HEK293 (cell line): ENCODE results near the gene SIM2.

Source experiments
- ZBTB1 ChIP-seq: fragments of 450-650 bp; formaldehyde crosslinking; IDR thresholded peaks from 2 replicates; pipeline ENCODE4 v1.5.1; 2016; ENCODE audit warnings: missing biosample characterization, missing genetic modification characterization
- ZNF785 ChIP-seq: fragments of 450-650 bp; formaldehyde crosslinking; IDR thresholded peaks from 2 replicates; pipeline ENCODE4 v1.5.1; 2016; ENCODE audit warnings: missing biosample characterization, missing genetic modification characterization
- TF ChIP-seq, protein P1 (sequence below): fragments of 450-650 bp; formaldehyde crosslinking; IDR thresholded peaks from 2 replicates; pipeline ENCODE4 v1.5.1; 2017; ENCODE audit warnings: missing biosample characterization, missing genetic modification characterization
- TF ChIP-seq, protein P2 (sequence below): fragments of 450-650 bp; formaldehyde crosslinking; IDR thresholded peaks from 2 replicates; pipeline ENCODE4 v1.5.1; 2016; ENCODE audit warnings: missing biosample characterization, missing genetic modification characterization
- TF ChIP-seq, protein P3 (sequence below): fragments of 450-650 bp; formaldehyde crosslinking; IDR thresholded peaks from 2 replicates; pipeline ENCODE4 v1.5.1; 2016; ENCODE audit warnings: missing biosample characterization, missing genetic modification characterization

DNA sequence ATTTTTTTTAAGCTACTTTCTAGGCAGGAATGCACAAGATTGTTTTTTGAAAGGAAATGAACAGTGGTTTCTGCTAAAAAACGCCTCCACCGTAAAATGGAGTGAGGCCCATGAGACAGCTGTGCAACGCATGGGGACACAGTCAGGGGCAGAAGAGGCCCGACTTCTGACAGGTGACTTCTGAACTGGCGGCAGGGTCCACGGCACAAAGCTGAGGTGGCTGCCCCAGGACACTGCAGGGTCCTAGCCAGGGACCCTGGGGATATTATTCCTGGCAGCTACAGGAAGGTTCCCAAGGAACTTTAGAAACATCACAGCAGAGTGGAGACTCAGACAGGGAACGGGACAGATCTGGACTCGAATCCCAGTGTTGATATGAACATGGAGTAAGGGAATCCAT is 75.1 kb downstream of the SIM2 start:
- TF ChIP-seq, protein P1, sequence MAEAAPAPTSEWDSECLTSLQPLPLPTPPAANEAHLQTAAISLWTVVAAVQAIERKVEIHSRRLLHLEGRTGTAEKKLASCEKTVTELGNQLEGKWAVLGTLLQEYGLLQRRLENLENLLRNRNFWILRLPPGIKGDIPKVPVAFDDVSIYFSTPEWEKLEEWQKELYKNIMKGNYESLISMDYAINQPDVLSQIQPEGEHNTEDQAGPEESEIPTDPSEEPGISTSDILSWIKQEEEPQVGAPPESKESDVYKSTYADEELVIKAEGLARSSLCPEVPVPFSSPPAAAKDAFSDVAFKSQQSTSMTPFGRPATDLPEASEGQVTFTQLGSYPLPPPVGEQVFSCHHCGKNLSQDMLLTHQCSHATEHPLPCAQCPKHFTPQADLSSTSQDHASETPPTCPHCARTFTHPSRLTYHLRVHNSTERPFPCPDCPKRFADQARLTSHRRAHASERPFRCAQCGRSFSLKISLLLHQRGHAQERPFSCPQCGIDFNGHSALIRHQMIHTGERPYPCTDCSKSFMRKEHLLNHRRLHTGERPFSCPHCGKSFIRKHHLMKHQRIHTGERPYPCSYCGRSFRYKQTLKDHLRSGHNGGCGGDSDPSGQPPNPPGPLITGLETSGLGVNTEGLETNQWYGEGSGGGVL (tag by site-specific recombination): no peak
- no peak for TF ChIP-seq ZBTB1 (tag by site-specific recombination)
- TF ChIP-seq ZNF785 (tag by site-specific recombination): no peak
- TF ChIP-seq, protein P2, sequence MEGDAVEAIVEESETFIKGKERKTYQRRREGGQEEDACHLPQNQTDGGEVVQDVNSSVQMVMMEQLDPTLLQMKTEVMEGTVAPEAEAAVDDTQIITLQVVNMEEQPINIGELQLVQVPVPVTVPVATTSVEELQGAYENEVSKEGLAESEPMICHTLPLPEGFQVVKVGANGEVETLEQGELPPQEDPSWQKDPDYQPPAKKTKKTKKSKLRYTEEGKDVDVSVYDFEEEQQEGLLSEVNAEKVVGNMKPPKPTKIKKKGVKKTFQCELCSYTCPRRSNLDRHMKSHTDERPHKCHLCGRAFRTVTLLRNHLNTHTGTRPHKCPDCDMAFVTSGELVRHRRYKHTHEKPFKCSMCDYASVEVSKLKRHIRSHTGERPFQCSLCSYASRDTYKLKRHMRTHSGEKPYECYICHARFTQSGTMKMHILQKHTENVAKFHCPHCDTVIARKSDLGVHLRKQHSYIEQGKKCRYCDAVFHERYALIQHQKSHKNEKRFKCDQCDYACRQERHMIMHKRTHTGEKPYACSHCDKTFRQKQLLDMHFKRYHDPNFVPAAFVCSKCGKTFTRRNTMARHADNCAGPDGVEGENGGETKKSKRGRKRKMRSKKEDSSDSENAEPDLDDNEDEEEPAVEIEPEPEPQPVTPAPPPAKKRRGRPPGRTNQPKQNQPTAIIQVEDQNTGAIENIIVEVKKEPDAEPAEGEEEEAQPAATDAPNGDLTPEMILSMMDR: no peak
- TF ChIP-seq, protein P3, sequence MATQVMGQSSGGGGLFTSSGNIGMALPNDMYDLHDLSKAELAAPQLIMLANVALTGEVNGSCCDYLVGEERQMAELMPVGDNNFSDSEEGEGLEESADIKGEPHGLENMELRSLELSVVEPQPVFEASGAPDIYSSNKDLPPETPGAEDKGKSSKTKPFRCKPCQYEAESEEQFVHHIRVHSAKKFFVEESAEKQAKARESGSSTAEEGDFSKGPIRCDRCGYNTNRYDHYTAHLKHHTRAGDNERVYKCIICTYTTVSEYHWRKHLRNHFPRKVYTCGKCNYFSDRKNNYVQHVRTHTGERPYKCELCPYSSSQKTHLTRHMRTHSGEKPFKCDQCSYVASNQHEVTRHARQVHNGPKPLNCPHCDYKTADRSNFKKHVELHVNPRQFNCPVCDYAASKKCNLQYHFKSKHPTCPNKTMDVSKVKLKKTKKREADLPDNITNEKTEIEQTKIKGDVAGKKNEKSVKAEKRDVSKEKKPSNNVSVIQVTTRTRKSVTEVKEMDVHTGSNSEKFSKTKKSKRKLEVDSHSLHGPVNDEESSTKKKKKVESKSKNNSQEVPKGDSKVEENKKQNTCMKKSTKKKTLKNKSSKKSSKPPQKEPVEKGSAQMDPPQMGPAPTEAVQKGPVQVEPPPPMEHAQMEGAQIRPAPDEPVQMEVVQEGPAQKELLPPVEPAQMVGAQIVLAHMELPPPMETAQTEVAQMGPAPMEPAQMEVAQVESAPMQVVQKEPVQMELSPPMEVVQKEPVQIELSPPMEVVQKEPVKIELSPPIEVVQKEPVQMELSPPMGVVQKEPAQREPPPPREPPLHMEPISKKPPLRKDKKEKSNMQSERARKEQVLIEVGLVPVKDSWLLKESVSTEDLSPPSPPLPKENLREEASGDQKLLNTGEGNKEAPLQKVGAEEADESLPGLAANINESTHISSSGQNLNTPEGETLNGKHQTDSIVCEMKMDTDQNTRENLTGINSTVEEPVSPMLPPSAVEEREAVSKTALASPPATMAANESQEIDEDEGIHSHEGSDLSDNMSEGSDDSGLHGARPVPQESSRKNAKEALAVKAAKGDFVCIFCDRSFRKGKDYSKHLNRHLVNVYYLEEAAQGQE: no peak
